Erythroblast (primary cell): ENCODE data around the gene DKK1.

Experiments
- GATA1 ChIP-seq: IDR thresholded peaks from 2 replicates; pipeline ENCODE4 v1.6.1; 2011; ENCODE audit warnings: low read depth, mild to moderate bottlenecking, control low read depth, low read length, moderate library complexity
- POLR2A ChIP-seq: IDR thresholded peaks from 2 replicates; pipeline ENCODE4 v1.6.1; 2011; ENCODE audit warnings: mild to moderate bottlenecking, low read length

GRCh38 chr10:52351914-52352330, 37.8 kb downstream of the DKK1 start:
- TF ChIP-seq POLR2A (no peak), GATA1 (no peak)
